Epithelial cell of esophagus (primary cell): Measurements from ENCODE around the gene STPG2.
A peak's percentile ranks its signal among the peaks of the same experiment; 100 is the strongest.

Experiments used
- DNase-seq: peaks from one replicate; pipeline ENCODE4 v3.0.0; 2010; ENCODE audit warnings: low read depth
- H3K4me3 ChIP-seq: 2 replicates; pipeline ENCODE4 v1.5.1; 2011; ENCODE audit warnings: mild to moderate bottlenecking, low read length, control low read depth
- CTCF ChIP-seq: IDR thresholded peaks from 2 replicates; pipeline ENCODE4 v1.5.1; 2011; ENCODE audit warnings: low read depth, mild to moderate bottlenecking, low read length, control low read depth, inconsistent platforms; ENCODE audit not compliant: insufficient read depth; ENCODE audit errors: missing control alignments

The STPG2 gene

GRCh38 chr4:97662133-97662532, 481.1 kb downstream of the STPG2 start:
- no peak for DNase-seq

GRCh38 chr4:97656044-97656720, 487.1 kb downstream of the STPG2 start:
- no peak for TF ChIP-seq CTCF
- peak; percentile 97 for DNase-seq
- no peak overlapping the region for H3K4me3 ChIP-seq

More at GRCh38 chr4:97662133-97662532, 481.1 kb downstream of the STPG2 start:
- no peak overlapping the region for H3K4me3 ChIP-seq
- TF ChIP-seq CTCF: no peak

GRCh38 chr4:97653701-97654100, 489.6 kb downstream of the STPG2 start:
- no peak overlapping the region for H3K4me3 ChIP-seq
- no peak for TF ChIP-seq CTCF
- no peak for DNase-seq

- no peak overlapping the region for H3K4me3 ChIP-seq
- no peak for TF ChIP-seq CTCF
- DNase-seq: peak; percentile 25
Observed at GRCh38 chr4:97646997-97647396, 496.3 kb downstream of the STPG2 start.

GRCh38 chr4:97645071-97645821, 498.0 kb downstream of the STPG2 start:
- no peak overlapping the region for H3K4me3 ChIP-seq
- no peak for TF ChIP-seq CTCF
- no peak for DNase-seq

- no peak overlapping the region for H3K4me3 ChIP-seq
- peak; percentile 40 for DNase-seq
- TF ChIP-seq CTCF: no peak
Observed at GRCh38 chr4:97643179-97643578, 500.1 kb downstream of the STPG2 start.
